GM21529 (cell line): ENCODE measurements around the gene PSMB5.
"Not testable (repeated sequence)": the region's sequence is repeated elsewhere in the genome, so short reads cannot be mapped to it uniquely, and the experiment has no call there.

Experiments
- ATAC-seq: cut with Tn5 transposase; IDR thresholded peaks from one replicate; pipeline ENCODE4 v1.9.1; 2021; ENCODE audit not compliant: unreplicated experiment

The PSMB5 gene

DNA sequence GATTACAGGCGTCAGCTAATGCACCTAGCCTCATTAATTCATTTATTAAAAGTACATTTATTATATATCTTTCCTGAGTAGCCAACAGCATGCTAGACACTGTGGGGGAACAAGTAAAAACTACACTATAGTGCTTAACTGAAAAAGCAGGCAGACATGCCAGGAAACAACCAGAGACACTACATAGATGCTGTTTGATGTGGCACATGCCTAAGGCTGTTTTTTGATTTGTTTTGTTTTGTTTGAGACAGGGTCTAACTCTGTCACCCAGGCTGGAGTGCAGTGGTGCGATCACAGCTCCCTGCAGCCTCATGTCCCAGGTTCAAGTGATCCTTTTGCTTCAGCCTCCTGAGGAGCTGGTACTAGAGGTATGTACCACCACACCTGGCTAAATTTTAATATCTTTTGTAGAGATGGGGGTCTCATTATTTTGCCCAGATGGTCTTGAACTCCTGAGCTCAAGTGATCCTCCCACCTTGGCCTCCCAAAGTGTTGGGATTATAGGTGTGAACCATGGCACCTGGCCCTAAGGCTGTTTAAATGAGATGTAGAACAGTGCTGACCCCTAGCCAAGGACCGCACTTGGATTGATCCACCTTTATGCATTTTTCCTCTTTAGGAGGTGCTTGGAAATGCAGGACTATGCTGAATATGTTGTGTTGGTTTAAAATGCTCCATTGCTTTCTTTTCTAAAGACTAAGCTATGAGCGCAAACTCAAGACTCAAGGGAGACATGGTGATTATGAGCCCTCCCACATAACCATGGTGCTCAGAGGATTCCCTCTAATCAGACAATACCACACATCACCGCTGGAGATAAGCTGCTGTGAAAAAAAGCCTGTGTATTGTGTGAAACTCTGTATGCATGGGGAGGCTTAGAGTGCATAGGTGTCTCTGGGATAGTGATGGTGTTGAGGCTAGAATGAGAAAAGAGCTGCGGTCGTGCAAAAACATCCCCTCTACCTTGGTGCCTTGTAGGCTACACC is 14.3 kb downstream of the PSMB5 start:
- no peak for ATAC-seq

- no peak for ATAC-seq
Measured at GRCh38 chr14:23018107-23018506, 16.6 kb downstream of the PSMB5 start.

GRCh38 chr14:23017091-23017490 is 17.6 kb downstream of the PSMB5 start:
- no peak for ATAC-seq

DNA sequence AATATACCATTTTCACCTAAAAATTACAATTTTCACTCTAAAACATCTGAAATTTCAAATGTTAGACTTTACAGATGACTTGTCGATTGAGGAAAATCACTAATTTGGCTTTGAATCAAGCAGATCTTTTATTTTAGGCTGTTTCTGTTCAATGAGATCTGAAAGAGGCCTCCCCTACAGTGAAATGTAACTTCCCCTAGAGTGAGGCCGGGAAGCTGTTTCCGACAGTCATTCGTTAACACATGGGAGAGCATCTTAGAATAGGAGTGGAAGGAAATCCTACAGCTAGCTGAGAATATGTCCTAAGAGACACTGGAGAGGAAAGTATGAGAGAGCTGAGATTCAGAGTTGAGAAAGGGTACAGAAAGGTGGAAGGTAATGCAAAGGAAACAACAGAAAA is 19.1 kb downstream of the PSMB5 start:
- no peak for ATAC-seq

GRCh38 chr14:23013749-23014054 is 21.0 kb downstream of the PSMB5 start:
- ATAC-seq = not testable (repeated sequence)

DNA sequence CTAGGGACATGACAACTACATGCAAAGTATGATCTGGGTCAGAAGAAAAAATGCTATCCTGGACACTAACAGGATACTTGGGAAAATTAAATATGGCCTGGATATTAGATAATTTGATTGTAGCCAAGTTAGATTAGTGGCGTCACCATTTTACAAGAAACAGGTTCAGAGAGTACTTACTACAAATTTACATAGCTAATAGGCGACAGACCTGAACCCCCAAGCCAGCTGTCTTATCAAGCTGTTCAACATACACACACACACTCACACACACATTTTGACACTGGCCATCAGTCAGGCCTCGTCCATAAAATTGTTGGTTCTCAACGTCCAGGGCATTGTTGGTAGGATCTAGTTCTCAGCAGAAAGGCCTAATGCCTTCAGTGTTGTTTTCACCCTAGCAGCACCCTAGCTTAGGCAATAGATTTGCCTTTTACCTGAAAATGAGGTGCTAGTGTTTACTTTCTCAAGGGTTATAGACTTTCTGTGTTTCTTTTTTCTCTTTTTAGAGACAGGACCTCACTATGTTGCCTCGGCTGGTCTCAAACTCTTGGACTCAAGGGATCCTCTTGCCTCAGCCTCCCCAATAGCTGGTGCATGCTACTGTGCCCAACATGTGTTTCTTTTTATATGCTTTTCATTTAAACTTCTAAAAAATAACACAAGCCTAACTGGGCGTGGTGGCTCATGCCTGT is 21.5 kb downstream of the PSMB5 start:
- no peak for ATAC-seq

DNA sequence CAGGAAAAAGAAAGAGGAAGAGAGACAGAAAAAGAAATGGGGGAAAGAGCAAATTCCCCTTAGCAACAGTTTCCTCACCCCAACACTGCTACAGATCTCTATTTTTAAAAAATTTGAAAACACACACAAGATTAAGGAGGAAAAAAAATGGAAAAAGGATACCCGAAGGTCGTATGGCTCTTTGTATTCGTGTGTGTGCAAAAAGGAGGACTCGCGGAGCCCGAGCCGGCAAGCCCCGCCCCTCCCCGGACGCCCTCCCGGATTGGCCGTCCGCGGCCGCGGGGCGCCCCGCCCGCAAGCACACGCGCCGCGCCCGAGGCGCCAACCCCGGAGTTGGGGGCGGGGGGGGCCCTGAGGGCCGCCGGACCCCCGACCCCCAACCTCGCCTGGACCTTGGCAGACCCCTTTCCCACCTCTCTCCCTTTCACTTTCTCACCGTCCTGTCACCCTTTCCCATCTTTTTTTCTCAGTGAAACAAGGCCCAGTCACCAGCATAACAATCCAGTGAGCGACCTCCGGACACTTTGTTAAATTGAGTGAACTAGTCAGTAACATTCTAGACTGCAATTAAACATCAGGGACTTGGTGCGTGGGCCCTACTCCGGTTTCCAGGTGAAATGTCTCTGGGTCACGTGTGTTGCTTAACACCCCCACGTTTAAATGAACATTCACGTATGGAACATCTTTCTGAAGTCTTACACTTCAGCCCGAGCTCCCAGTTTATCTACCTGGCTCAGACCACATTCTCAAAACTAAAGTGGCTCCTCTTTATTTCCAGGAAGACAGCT is 24.6 kb downstream of the PSMB5 start, which contains the start of gene C14orf93:
Gene C14orf93, minus strand, starts transcription at position 205 of the 788 bp plus-strand sequence. CDS start 11,120 bp downstream, outside the sequence.
- peak; percentile 24 for ATAC-seq

- ATAC-seq = no peak
Measured at GRCh38 chr14:23009483-23009938, 25.2 kb downstream of the PSMB5 start.

GRCh38 chr14:23008831-23009230 is 25.9 kb downstream of the PSMB5 start:
- ATAC-seq = no peak

- ATAC-seq = peak; percentile 96
Measured at GRCh38 chr14:23006544-23007419, 27.9 kb downstream of the PSMB5 start.

DNA sequence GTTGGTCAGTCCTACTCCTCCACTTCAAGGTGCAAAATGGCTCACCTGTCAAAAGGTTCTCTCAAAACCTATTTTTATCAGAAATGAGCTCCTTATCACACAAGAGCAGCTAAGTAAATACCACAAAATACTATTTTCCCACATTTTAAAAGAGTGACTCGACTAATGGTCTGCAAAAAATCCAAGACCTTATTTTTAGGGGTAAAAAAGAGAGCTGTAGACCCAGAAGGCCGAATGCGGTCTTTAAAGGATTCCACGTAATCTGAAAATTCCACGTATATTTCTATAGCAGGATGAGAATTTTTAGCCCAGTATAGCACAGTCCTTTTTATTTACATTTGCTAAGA is 28.5 kb downstream of the PSMB5 start:
- no peak for ATAC-seq

- no peak for ATAC-seq
Measured at GRCh38 chr14:23005451-23006187, 29.1 kb downstream of the PSMB5 start.

DNA sequence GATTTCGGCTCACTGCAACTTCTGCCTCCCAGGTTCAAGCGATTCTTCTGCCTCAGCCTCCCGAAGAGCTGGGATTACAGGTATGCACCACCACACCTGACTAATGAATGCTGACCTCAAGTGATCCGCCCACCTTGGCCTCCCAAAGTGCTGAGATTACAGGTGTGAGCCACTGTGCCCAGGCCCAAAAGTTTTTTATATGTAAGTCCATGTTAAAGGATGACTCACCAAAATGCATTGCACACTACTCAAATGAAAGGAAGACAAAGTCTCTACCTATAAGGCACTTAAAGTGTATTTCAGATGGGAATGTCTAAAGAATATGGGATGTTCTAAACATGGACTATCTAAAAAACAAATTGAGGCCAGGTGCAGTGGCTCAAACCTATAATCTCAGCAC is 30.4 kb downstream of the PSMB5 start:
- ATAC-seq = not testable (repeated sequence)

DNA sequence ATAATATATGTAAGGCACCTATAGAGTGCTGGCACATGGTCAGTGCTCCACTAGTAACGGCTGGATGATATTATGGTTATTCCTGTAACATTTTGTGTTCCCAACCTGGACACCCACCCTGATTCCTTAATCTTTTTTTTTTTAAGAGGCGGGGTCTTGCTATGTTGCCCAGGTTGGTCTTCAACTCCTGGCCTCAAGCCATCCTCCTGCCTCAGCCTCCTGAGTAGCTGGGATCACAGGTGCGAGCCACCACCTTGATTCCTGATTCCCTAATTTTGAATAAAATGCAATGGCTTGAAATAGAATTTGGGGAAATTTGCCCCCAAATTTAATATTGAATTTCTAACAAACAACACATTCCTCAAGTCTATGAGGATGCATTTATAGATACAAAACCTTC is 32.1 kb downstream of the PSMB5 start:
- ATAC-seq = no peak

- no peak for ATAC-seq
Measured at GRCh38 chr14:23000860-23001259, 33.8 kb downstream of the PSMB5 start.

DNA sequence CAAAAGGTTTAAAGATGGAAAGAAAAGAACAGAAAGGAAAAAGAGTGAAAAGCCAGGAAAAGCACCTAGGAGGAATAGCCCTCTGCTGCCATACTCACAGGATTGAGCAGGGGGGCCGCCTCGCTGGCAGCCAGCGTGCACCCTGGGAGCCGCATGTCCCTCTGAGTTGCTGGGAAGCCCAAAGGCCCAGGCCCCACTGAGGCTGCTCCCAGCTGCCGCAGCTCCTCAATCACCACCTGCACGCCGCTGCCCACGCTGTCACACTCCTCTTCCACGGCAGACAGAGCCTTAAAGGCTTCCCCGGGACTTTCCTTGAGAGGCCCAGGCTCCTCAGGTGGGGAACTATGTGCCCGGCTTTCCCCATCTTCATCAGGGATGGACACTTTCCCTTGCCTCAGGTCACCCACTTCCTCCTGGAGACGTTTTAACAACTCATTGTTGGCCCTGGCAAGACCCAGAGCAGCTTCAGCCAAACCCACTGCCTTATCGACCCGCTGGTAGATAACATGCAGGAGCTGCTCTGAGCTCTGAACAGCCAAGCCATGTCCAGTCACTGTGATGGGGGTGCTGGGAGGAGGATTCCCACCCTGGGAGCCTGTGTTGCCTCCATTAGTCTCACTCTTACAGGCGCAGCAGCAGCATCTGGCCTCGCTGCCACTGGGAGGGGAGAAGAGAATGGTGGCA is 36.2 kb downstream of the PSMB5 start:
- ATAC-seq = no peak

DNA sequence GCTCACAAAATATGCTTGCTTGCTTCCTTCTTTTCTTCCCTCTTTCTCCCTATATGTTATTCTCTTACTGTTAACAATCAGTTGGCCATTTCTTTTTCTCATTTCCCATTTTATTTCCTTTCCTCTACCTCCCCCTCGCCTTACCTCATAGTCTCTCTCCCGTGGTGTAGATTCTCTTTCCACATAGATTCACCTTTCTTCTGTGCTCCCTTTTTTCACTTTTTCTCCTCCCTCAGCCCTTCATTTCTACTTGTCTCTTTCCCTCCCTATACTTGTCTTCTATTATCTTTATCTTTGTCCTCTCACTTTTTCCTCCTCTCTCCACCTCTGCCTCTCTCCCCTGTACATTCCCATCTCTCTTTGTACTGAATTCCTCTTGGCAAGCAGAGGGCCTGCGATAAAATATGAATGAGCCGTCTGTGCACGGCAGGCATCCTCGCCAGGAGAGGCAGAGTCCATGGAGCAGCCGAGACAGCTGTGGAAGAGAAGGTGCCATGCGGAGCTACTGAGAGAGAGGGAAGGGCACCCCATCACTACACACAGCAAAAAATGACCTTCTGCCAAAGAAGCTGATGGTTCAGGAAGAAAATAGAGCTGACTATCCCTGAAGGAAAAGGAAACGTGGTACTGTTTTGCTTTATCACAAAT is 36.9 kb downstream of the PSMB5 start:
- no peak for ATAC-seq

GRCh38 chr14:22996768-22997654 is 37.7 kb downstream of the PSMB5 start:
- no peak for ATAC-seq
